Natural killer cell (primary cell): ENCODE results near the gene CAPRIN2. TPM values are rescaled to one million over a fixed set of nuclear protein-coding genes. Genes with fewer than 3 reads are reported as not detected.

ENCODE experiments used
- ATAC-seq, 3 donors: fragments of 150-1000 bp in 2 of 3; fragments of 200-7000 bp in 1 of 3; cut with Tn5 transposase; 1 replicate in 1 of 3; 2 replicates in 2 of 3; pipeline ENCODE4 v1.10.0; 2021; ENCODE audit warnings: mild to moderate bottlenecking in 2 of 3, moderate library complexity in 2 of 3
- DNase-seq, 2 donors: peaks; one replicate each; pipeline versions ENCODE4 v3.0.0 to v3.0.0-alpha.2; 2013 to 2021; ENCODE audit warnings: mixed read lengths in 1 of 2
- H3K27ac ChIP-seq: one replicate; pipeline ENCODE4 v1.5.1; 2013; ENCODE audit warnings: mild to moderate bottlenecking, low read length
- H3K27me3 ChIP-seq: one replicate; pipeline ENCODE4 v1.6.1; 2013; ENCODE audit warnings: low read length; ENCODE audit not compliant: control insufficient read depth, insufficient read depth
- H3K36me3 ChIP-seq: one replicate; pipeline ENCODE4 v1.6.1; 2013; ENCODE audit warnings: low read length; ENCODE audit not compliant: control insufficient read depth, insufficient read depth
- H3K4me1 ChIP-seq: one replicate; pipeline ENCODE4 v1.6.1; 2013; ENCODE audit warnings: low read length; ENCODE audit not compliant: control insufficient read depth, insufficient read depth
- H3K4me3 ChIP-seq: one replicate; pipeline ENCODE4 v1.5.1; 2013; ENCODE audit warnings: low read length
- H3K9me3 ChIP-seq: one replicate; pipeline ENCODE4 v1.6.1; 2013; ENCODE audit warnings: low read length; ENCODE audit not compliant: control insufficient read depth, insufficient read depth
- H3K27ac Mint-ChIP-seq, 2 donors: one replicate each; pipeline ENCODE4 v1.8.0; 2022; ENCODE audit warnings: mild to moderate bottlenecking in 2 of 2, mixed read lengths in 2 of 2, moderate library complexity in 1 of 2
- H3K27me3 Mint-ChIP-seq, 2 donors: one replicate each; pipeline ENCODE4 v1.8.0; 2022; ENCODE audit warnings: low read depth in 2 of 2, mixed read lengths in 2 of 2
- H3K36me3 Mint-ChIP-seq: one replicate; pipeline ENCODE4 v1.8.0; 2022; ENCODE audit warnings: mixed read lengths
- H3K4me1 Mint-ChIP-seq, 2 donors: one replicate each; pipeline ENCODE4 v1.8.0; 2022; ENCODE audit warnings: mixed read lengths in 2 of 2
- H3K4me3 Mint-ChIP-seq: one replicate; pipeline ENCODE4 v1.8.0; 2022; ENCODE audit warnings: mild to moderate bottlenecking, moderate library complexity, mixed read lengths
- H3K9me3 Mint-ChIP-seq, 2 donors: one replicate each; pipeline ENCODE4 v1.8.0; 2022; ENCODE audit warnings: mixed read lengths in 2 of 2
- WGBS: methylation state at CpG from one replicate; pipeline ENCODE4 v1.1.7; 2013; ENCODE audit warnings: missing lambda C conversion rate; ENCODE audit not compliant: insufficient coverage; 5-methylcytosine and 5-hydroxymethylcytosine counted together
- intact Hi-C: fragments of 100-400 bp; cut with micrococcal nuclease; formaldehyde crosslinking; loops from one replicate; pipeline ENCODE4 v1.14.2; 2022
- total RNA-seq, 4 donors: library from RNA; stranded (reverse); fragments of 120-200 nt in 1 of 4; gene quantifications; one replicate each; pipeline versions ENCODE4 v1.2.3 to v1.2.4, GENCODE V29; 2013 to 2022
- TF ChIP-seq, protein P1 (sequence below): fragments of 200-600 bp; IDR thresholded peaks from one replicate; pipeline ENCODE4 v1.8.0; 2022; ENCODE audit warnings: antibody characterized with exemption

The CAPRIN2 gene
- total RNA-seq, 3 donors from 2014 or later (not counting 1 experiment from before 2014, with no cell fraction given): 38.1 to 53.2 (median 38.7) TPM

DNA sequence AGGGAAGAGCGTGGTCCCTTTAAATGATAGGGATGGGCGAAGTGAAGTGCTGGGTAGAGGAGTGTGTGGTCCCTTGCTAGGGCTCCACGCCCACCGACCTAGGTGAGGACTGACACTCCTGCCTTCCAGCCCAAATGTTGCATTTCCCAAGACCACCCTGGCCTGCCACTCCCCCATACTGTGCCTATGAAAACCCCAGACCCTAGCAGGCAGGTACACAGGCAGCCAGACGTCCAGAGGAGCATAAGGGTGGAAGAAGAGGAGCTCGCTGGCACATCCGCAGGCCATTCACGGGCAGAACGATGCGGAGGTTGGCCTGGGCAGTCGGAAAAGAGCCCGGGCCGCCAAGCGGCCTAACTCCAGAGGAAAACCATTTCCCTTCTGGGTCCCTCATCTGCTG is 58.3 kb downstream of the CAPRIN2 start:
- DNase-seq (peak in 1 of 2 donors; percentile 3), ATAC-seq (no peak)
- no peaks in the 10 kb centered on the region for H3K36me3 Mint-ChIP-seq
- Histone ChIP-seq H3K9me3 (no peaks in the 10 kb centered on the region), H3K27me3 (no peaks in the 10 kb centered on the region), H3K36me3 (no peaks in the 10 kb centered on the region), H3K27ac (no peak overlapping the region), H3K4me1 (peaks cover 19% of the 10 kb centered on the region), H3K4me3 (peak overlapping the region; percentile 98)
- peaks cover 33 to 38% of the 10 kb centered on the region in 2 donors for H3K4me1 Mint-ChIP-seq
- TF ChIP-seq, protein P1, sequence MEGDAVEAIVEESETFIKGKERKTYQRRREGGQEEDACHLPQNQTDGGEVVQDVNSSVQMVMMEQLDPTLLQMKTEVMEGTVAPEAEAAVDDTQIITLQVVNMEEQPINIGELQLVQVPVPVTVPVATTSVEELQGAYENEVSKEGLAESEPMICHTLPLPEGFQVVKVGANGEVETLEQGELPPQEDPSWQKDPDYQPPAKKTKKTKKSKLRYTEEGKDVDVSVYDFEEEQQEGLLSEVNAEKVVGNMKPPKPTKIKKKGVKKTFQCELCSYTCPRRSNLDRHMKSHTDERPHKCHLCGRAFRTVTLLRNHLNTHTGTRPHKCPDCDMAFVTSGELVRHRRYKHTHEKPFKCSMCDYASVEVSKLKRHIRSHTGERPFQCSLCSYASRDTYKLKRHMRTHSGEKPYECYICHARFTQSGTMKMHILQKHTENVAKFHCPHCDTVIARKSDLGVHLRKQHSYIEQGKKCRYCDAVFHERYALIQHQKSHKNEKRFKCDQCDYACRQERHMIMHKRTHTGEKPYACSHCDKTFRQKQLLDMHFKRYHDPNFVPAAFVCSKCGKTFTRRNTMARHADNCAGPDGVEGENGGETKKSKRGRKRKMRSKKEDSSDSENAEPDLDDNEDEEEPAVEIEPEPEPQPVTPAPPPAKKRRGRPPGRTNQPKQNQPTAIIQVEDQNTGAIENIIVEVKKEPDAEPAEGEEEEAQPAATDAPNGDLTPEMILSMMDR: no peak
- peak overlapping the region; percentile 85 to 94 for H3K27ac Mint-ChIP-seq
- WGBS: 99% methylated on average over 14 of the region's 14 CpGs
- H3K4me3 Mint-ChIP-seq: peak overlapping the region; percentile 93
- peaks cover 0 to 2% of the 10 kb centered on the region in 2 donors for H3K27me3 Mint-ChIP-seq
- no peaks in the 10 kb centered on the region for H3K9me3 Mint-ChIP-seq
- intact Hi-C loops: no loop called here

DNA sequence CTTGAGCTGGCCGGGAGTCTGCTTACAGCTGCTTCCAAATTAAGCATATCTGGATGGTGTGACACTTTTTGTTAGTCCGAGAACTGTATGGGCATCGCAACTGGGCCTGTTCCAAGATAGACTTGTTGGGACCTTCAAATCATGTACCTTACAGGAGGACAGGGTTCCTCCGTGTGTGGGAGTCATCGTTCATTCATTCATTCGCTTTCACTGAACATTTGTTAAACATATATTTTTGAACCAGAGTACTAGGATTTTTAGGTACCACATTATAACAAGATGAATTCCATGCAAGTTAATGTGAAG is 58.7 kb downstream of the CAPRIN2 start:
- H3K27ac ChIP-seq: peak overlapping the region; percentile 70
- DNase-seq: no peak
- Mint-ChIP-seq H3K27ac (peak overlapping the region; percentile 85 to 94), H3K4me1 (peaks cover 33 to 38% of the 10 kb centered on the region in 2 donors), H3K27me3 (peaks cover 0 to 2% of the 10 kb centered on the region in 2 donors), H3K36me3 (no peaks in the 10 kb centered on the region), H3K9me3 (no peaks in the 10 kb centered on the region), H3K4me3 (peak overlapping the region; percentile 93)
- no peaks in the 10 kb centered on the region for H3K27me3 ChIP-seq
- intact Hi-C loops: no loop called here
- peaks cover 19% of the 10 kb centered on the region for H3K4me1 ChIP-seq
- H3K36me3 ChIP-seq: no peaks in the 10 kb centered on the region
- H3K9me3 ChIP-seq: no peaks in the 10 kb centered on the region
- TF ChIP-seq, protein P1: no peak
- WGBS: 7% methylated on average over 5 of the region's 6 CpGs
- H3K4me3 ChIP-seq: peak overlapping the region; percentile 98
- ATAC-seq: peak in 1 of 3 donors; percentile 2

DNA sequence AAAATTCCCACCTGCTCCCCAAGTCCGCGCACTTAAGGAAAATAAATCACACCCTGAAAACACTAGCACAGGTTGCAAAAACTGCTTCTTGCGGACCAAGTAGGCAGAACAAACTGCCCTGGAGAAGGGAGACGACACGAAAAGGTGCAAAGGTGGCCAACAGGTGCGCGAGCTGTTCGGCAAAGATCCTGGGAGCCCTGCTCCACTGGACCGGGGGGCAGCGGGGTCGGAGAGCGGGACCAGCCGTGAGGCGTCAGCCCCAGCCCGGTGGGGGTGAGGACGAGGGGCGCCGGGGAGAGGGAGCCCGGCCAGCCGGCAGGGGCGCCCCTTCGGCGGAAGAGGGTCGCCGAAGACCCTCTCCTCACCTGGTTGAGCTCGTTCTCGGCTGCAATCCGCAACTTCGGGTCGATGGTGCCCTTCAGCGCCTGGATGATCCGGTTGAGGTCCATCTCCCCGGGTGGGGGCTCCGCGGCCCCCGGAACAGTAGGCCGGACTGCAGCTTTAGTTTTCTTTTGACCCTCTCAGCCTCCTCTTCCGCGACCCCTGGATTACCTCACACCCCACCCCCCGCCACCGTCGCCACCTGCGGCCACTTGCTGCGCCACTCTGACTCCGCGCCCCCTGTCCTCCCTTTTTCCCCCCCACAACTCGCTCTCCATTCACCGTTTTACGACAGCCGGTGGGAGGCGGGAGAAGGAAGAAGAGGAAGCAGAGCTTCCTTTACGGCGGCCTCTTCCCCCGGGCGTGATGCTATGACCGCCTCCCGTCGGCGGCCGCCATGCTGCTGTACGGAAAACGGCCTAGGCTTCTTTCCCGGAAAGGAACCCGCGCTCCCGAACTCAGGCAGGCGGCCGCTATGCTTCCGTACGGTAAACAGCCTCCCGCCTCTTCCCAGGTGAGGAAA is 59.3 kb downstream of the CAPRIN2 start, which contains the start of gene IPO8:
Gene IPO8, minus strand, starts transcription at position 671 of the 904 bp plus-strand sequence. Its CDS starts 222 bp downstream, at position 449.
- peak; percentile 93 to 94 (median 93) for ATAC-seq
- Mint-ChIP-seq H3K27ac (peak within 1 kb of the TSS; percentile 85 to 94), H3K4me1 (peaks cover 33 to 38% of the 10 kb centered on the region in 2 donors), H3K9me3 (no peaks in the 10 kb centered on the region), H3K36me3 (no peaks in the 10 kb centered on the region), H3K27me3 (peaks cover 0 to 2% of the 10 kb centered on the region in 2 donors), H3K4me3 (peak within 1 kb of the TSS; percentile 93)
- TF ChIP-seq, protein P1: peak; percentile 39
- no peaks in the 10 kb centered on the region for H3K9me3 ChIP-seq
- H3K27me3 ChIP-seq: no peaks in the 10 kb centered on the region
- DNase-seq: peak; percentile 72 to 91
- H3K4me1 ChIP-seq: peaks cover 19% of the 10 kb centered on the region
- intact Hi-C loops: loop anchor here (1.0 kb wide), 3 partner anchors 59 to 1314 kb away; partner anchors contain the start of genes CAPRIN2 and ERGIC2
- under 1% methylated on average over 71 of the region's 71 CpGs for WGBS
- H3K36me3 ChIP-seq: no peaks in the 10 kb centered on the region
- peak within 1 kb of the TSS; percentile 70 for H3K27ac ChIP-seq
- H3K4me3 ChIP-seq: peak within 1 kb of the TSS; percentile 98
